MM.1S (cell line): ENCODE data around the gene CDADC1.

Experiments used
- DNase-seq: peaks from one replicate; pipeline ENCODE4 v3.0.0-alpha.2; 2015
- H2AFZ ChIP-seq: fragments of 300-600 bp; sonication (generic); 2 replicates; pipeline ENCODE4 v1.6.0; 2016; ENCODE audit warnings: antibody characterized with exemption, low read length
- H3F3A ChIP-seq: fragments of 300-600 bp; sonication (generic); 2 replicates; pipeline ENCODE4 v1.6.1; 2016; ENCODE audit warnings: mild to moderate bottlenecking, antibody characterized with exemption, low read length, moderate library complexity, mixed read lengths; ENCODE audit not compliant: insufficient read depth
- H3K27ac ChIP-seq: fragments of 300-600 bp; sonication (generic); 2 replicates; pipeline ENCODE4 v1.5.1; 2016; ENCODE audit warnings: mild to moderate bottlenecking, low read length
- H3K27me3 ChIP-seq: fragments of 300-600 bp; sonication (generic); replicated peaks from 2 replicates; pipeline ENCODE4 v1.6.0; 2016; ENCODE audit warnings: low read length; ENCODE audit not compliant: insufficient read depth
- H3K36me3 ChIP-seq: fragments of 300-600 bp; sonication (generic); replicated peaks from 2 replicates; pipeline ENCODE4 v1.6.1; 2016; ENCODE audit warnings: mild to moderate bottlenecking, low read length, mixed read lengths; ENCODE audit not compliant: insufficient read depth
- H3K4me1 ChIP-seq: fragments of 300-600 bp; sonication (generic); 2 replicates; pipeline ENCODE4 v1.6.1; 2016; ENCODE audit warnings: low read length, mixed read lengths
- H3K4me2 ChIP-seq: fragments of 300-600 bp; sonication (generic); 2 replicates; pipeline ENCODE4 v1.6.0; 2016; ENCODE audit warnings: low read depth, low read length
- H3K4me3 ChIP-seq: fragments of 300-600 bp; sonication (generic); 2 replicates; pipeline ENCODE4 v1.5.1; 2016; ENCODE audit warnings: low read length, mixed read lengths
- H3K79me2 ChIP-seq: fragments of 300-600 bp; sonication (generic); 2 replicates; pipeline ENCODE4 v1.6.1; 2016; ENCODE audit warnings: mixed run types, low read length, mixed read lengths
- H3K9ac ChIP-seq: fragments of 300-600 bp; sonication (generic); 2 replicates; pipeline ENCODE4 v1.6.1; 2016; ENCODE audit warnings: low read length, mixed read lengths
- H3K9me2 ChIP-seq: fragments of 300-600 bp; sonication (generic); replicated peaks from 2 replicates; pipeline ENCODE4 v1.6.1; 2016; ENCODE audit warnings: mild to moderate bottlenecking, low read length, mixed read lengths; ENCODE audit not compliant: insufficient read depth
- H3K9me3 ChIP-seq: fragments of 300-600 bp; sonication (generic); replicated peaks from 2 replicates; pipeline ENCODE4 v1.6.1; 2016; ENCODE audit warnings: mild to moderate bottlenecking, low read length, mixed read lengths; ENCODE audit not compliant: insufficient read depth
- H4K20me1 ChIP-seq: fragments of 300-600 bp; sonication (generic); 2 replicates; pipeline ENCODE4 v1.6.1; 2016; ENCODE audit warnings: mild to moderate bottlenecking, low read length, moderate library complexity, mixed read lengths; ENCODE audit not compliant: insufficient read depth
- CTCF ChIP-seq: fragments of 300-600 bp; sonication (generic); IDR thresholded peaks from 2 replicates; pipeline ENCODE4 v1.5.1; 2016; ENCODE audit warnings: antibody characterized with exemption, low read length, mixed read lengths
- EZH2 ChIP-seq: fragments of 300-600 bp; sonication (generic); optimal IDR thresholded peaks from 2 replicates; pipeline ENCODE3; 2017; ENCODE audit warnings: low read depth, mild to moderate bottlenecking, antibody characterized with exemption, low read length, mixed read lengths
- EZH2phosphoT487 ChIP-seq: fragments of 300-600 bp; sonication (generic); IDR thresholded peaks from 2 replicates; pipeline ENCODE4 v1.6.1; 2018; ENCODE audit warnings: antibody characterized with exemption, low read length

Gene CDADC1

GRCh38 chr13:49247643-49248621, at the start of gene CDADC1:
CDADC1 (plus strand) TSS chr13:49247925; CDS start chr13:49248038, 113 bp downstream.
- H3K27ac ChIP-seq = peak within 1 kb of the TSS; percentile 50; the same call in 1 of the 2 replicates
- H3K9me3 ChIP-seq = no peaks in the 10 kb centered on the region
- no peaks in the 10 kb centered on the region for H4K20me1 ChIP-seq
- no peaks in the 10 kb centered on the region for H3K27me3 ChIP-seq
- peak within 1 kb of the TSS; percentile 85 for H2AFZ ChIP-seq
- DNase-seq = peak; percentile 92
- H3K36me3 ChIP-seq = no peaks in the 10 kb centered on the region
- peak within 1 kb of the TSS; percentile 81 for H3K4me3 ChIP-seq
- H3K9ac ChIP-seq = peak within 1 kb of the TSS; percentile 82
- no peaks in the 10 kb centered on the region for H3K4me1 ChIP-seq
- H3K9me2 ChIP-seq = no peaks in the 10 kb centered on the region
- peak within 1 kb of the TSS; percentile 86 for H3K4me2 ChIP-seq
- H3F3A ChIP-seq = no peaks in the 10 kb centered on the region
- TF ChIP-seq CTCF (no peak), EZH2phosphoT487 (no peak), EZH2 (no peak)
- H3K79me2 ChIP-seq = peaks cover 14% of the 10 kb centered on the region

DNA sequence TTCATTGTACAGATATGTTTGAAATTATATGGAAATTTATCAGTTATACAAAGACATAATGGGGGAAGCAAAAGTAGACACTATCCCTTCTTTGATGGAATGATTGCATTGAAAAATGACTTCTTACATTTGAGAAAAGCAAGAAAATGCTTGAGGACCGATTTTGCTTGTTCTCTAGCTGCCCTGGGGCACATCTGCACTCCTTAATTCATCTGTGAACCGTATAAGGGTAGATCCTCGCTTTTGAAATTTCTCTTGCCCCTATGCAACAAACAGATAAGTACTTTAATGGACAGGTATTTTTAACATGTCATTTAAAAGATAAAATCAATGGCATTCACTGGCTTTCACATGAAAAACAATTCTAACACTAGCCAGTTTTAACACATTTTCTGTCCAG, 41.1 kb upstream of the CDADC1 start:
- no peak overlapping the region for H3K4me3 ChIP-seq
- no peaks in the 10 kb centered on the region for H4K20me1 ChIP-seq
- no peak for TF ChIP-seq EZH2
- TF ChIP-seq EZH2phosphoT487 = no peak
- TF ChIP-seq CTCF = no peak

GRCh38 chr13:49208619-49209018, 39.1 kb upstream of the CDADC1 start:
- no peak for DNase-seq
- Histone ChIP-seq H3K27ac (no peak overlapping the region), H4K20me1 (no peaks in the 10 kb centered on the region), H3F3A (no peaks in the 10 kb centered on the region), H3K4me3 (no peak overlapping the region), H3K4me2 (no peak overlapping the region), H3K79me2 (no peaks in the 10 kb centered on the region), H3K4me1 (no peaks in the 10 kb centered on the region), H3K9me3 (no peaks in the 10 kb centered on the region), H3K9ac (no peak overlapping the region), H3K9me2 (no peaks in the 10 kb centered on the region), H3K27me3 (no peaks in the 10 kb centered on the region), H3K36me3 (no peaks in the 10 kb centered on the region), H2AFZ (no peak overlapping the region)
- TF ChIP-seq CTCF (no peak), EZH2 (no peak), EZH2phosphoT487 (no peak)

More for the DNA sequence above, 41.1 kb upstream of the CDADC1 start:
- no peak for DNase-seq
- no peaks in the 10 kb centered on the region for H3K79me2 ChIP-seq
- no peaks in the 10 kb centered on the region for H3K9me3 ChIP-seq
- no peaks in the 10 kb centered on the region for H3K4me1 ChIP-seq
- no peak overlapping the region for H3K9ac ChIP-seq
- no peaks in the 10 kb centered on the region for H3K9me2 ChIP-seq
- no peaks in the 10 kb centered on the region for H3K36me3 ChIP-seq
- H3K4me2 ChIP-seq = no peak overlapping the region
- H2AFZ ChIP-seq = no peak overlapping the region
- no peaks in the 10 kb centered on the region for H3F3A ChIP-seq
- H3K27ac ChIP-seq = no peak overlapping the region
- H3K27me3 ChIP-seq = no peaks in the 10 kb centered on the region
